Breast epithelium (tissue), 3 donors: ENCODE data around the gene METTL8.

Experiments used
- POLR2A ChIP-seq: fragments of 450-650 bp; IDR thresholded peaks from one replicate; pipeline ENCODE4 v1.6.1; 2016; ENCODE audit warnings: antibody characterized with exemption, mild to moderate bottlenecking, moderate library complexity
- POLR2AphosphoS5 ChIP-seq, 3 donors: sonication (generic); formaldehyde crosslinking; IDR thresholded peaks; one replicate each; pipeline ENCODE4 v1.6.1; 2017; ENCODE audit warnings: antibody characterized with exemption in 3 of 3

DNA sequence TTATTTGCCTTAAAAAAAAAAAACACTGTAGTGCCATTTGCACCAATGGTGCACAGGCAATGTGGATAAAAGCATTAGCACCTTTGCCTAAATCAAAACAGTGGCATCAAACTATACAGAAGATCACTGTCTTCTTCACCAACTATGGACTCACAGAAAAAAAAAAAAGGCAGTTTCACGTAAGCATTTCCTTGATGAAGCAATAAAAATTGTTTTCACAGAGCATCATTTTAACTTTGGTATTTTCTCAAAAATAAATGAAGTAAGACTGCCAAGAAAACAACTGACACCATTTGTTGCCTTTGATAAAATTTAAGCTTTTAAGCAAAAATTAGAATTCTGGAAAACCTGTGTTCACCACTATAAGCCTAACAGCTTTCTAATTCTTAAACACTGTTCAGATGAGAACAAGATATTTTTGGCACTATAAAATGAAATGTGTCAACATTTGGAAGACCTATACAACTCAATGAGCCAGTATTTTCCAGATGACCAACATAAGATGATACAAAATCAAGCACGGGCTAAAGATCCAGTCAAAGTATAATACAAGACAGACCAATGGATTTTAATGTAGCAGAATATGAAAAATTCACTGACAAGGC lies 21.1 kb downstream of the METTL8 start:
- no peak for TF ChIP-seq POLR2AphosphoS5 (IDR thresholded peaks at IDR 0.05)
- TF ChIP-seq POLR2A: no peak
